MCF 10A (cell line): Measurements from ENCODE around the gene ULK4. TPM values are rescaled to one million over a fixed set of nuclear protein-coding genes. Genes with fewer than 3 reads are reported as not detected.

ENCODE experiments used
- BruUV-seq: library from RNA; stranded (reverse); fragments of 400-500 nt; replicated peaks from 2 replicates; lab custom pipeline; 2021; lab: Mats Ljungman, UMichigan
- CTCF ChIA-PET: fragments of 300-600 bp; sonication (Branson Sonifier 250); formaldehyde crosslinking; extraction: SDS; loops from one replicate; lab custom pipeline; 2021; ENCODE audit warnings: antibody characterized with exemption, inconsistent platforms; lab: Yijun Ruan, JAX
- POLR2A ChIA-PET: fragments of 300-600, 350-650 bp; sonication (Branson Sonifier 250); formaldehyde crosslinking; extraction: SDS; loops from one replicate; lab custom pipeline; 2020; ENCODE audit warnings: antibody characterized with exemption, inconsistent platforms; lab: Yijun Ruan, JAX
- DNase-seq: peaks from one replicate; pipeline ENCODE4 v3.0.0-alpha.2; 2018; ENCODE audit not compliant: unreplicated experiment
- H3K27ac Mint-ChIP-seq: one replicate; pipeline ENCODE4 v1.8.0; 2022; ENCODE audit warnings: mild to moderate bottlenecking, low read depth, mixed read lengths; ENCODE audit not compliant: unreplicated experiment
- H3K27me3 Mint-ChIP-seq: one replicate; pipeline ENCODE4 v1.8.0; 2022; ENCODE audit warnings: mixed read lengths; ENCODE audit not compliant: insufficient read depth, unreplicated experiment
- H3K36me3 Mint-ChIP-seq: one replicate; pipeline ENCODE4 v1.8.0; 2022; ENCODE audit warnings: mild to moderate bottlenecking, moderate library complexity, mixed read lengths; ENCODE audit not compliant: insufficient read depth, unreplicated experiment
- H3K4me1 Mint-ChIP-seq: one replicate; pipeline ENCODE4 v1.8.0; 2022; ENCODE audit warnings: mixed read lengths; ENCODE audit not compliant: insufficient read depth, unreplicated experiment
- H3K4me3 Mint-ChIP-seq: one replicate; pipeline ENCODE4 v1.8.0; 2022; ENCODE audit warnings: mild to moderate bottlenecking, moderate library complexity, mixed read lengths; ENCODE audit not compliant: unreplicated experiment
- H3K9me3 Mint-ChIP-seq: one replicate; pipeline ENCODE4 v1.8.0; 2022; ENCODE audit warnings: mixed read lengths; ENCODE audit not compliant: unreplicated experiment
- intact Hi-C: fragments of 100-400 bp; cut with micrococcal nuclease; formaldehyde crosslinking; loops from 2 replicates; pipeline ENCODE4 v1.14.1; 2022
- total RNA-seq: library from RNA; stranded (reverse); gene quantifications from 2 replicates; pipeline ENCODE4 v1.2.3, GENCODE V29; 2022
- TF ChIP-seq, protein P1 (sequence below): fragments of 200-600 bp; IDR thresholded peaks from one replicate; pipeline ENCODE4 v1.8.0; 2022; ENCODE audit warnings: antibody characterized with exemption, mild to moderate bottlenecking; ENCODE audit not compliant: unreplicated experiment

The ULK4 gene
- total RNA-seq, 1 experiment from 2014 or later: 7.8 TPM

DNA sequence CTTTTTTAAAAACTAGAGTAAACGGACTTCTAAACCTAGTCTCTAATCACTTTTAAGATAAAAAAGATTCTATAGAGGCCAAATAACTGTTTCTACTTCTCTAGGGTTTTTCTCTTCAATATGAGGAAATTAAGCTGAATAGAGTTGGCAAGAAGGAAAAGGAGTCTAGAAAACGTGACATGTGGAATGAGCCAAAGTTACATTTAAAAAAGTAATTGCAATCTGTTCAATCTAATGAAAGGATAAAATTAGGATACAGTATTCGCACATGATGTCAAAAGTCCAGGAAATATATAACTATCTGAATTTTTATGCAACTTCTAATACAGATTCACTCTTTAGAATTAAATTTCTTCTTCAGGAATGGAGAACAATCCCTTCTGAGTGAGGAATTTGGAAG is 300.1 kb downstream of the ULK4 start:
- H3K9me3 Mint-ChIP-seq: no peaks in the 10 kb centered on the region
- POLR2A ChIA-PET: no interaction called here
- no peak for DNase-seq
- TF ChIP-seq, protein P1, sequence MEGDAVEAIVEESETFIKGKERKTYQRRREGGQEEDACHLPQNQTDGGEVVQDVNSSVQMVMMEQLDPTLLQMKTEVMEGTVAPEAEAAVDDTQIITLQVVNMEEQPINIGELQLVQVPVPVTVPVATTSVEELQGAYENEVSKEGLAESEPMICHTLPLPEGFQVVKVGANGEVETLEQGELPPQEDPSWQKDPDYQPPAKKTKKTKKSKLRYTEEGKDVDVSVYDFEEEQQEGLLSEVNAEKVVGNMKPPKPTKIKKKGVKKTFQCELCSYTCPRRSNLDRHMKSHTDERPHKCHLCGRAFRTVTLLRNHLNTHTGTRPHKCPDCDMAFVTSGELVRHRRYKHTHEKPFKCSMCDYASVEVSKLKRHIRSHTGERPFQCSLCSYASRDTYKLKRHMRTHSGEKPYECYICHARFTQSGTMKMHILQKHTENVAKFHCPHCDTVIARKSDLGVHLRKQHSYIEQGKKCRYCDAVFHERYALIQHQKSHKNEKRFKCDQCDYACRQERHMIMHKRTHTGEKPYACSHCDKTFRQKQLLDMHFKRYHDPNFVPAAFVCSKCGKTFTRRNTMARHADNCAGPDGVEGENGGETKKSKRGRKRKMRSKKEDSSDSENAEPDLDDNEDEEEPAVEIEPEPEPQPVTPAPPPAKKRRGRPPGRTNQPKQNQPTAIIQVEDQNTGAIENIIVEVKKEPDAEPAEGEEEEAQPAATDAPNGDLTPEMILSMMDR: no peak
- intact Hi-C loops: no loop called here
- no peak overlapping the region for H3K27ac Mint-ChIP-seq
- CTCF ChIA-PET: no interaction called here
- no peak overlapping the region for H3K4me3 Mint-ChIP-seq
- BruUV-seq: no TSS peak
- H3K36me3 Mint-ChIP-seq: no peaks in the 10 kb centered on the region
- no peaks in the 10 kb centered on the region for H3K27me3 Mint-ChIP-seq
- H3K4me1 Mint-ChIP-seq: no peaks in the 10 kb centered on the region

DNA sequence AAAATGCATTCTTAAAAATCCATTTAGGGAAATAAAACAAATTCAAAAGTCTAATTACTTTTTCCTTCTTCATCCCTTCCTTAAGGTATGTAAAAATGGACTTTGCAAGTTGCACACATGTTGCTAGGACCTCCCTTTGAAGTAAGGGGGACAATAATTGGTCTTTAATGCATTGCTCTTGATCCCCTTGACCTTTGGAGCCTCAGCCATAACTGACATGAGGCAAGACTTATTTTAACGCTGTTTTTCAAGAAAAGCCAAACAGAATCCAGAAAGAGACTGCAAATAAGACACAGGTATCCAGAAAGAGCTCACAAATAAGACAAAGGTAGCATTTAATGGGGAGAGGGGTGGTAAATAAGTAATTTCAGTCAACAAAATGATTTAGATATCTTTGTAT is 301.4 kb downstream of the ULK4 start:
- Mint-ChIP-seq H3K4me3 (no peak overlapping the region), H3K27me3 (no peaks in the 10 kb centered on the region)

DNA sequence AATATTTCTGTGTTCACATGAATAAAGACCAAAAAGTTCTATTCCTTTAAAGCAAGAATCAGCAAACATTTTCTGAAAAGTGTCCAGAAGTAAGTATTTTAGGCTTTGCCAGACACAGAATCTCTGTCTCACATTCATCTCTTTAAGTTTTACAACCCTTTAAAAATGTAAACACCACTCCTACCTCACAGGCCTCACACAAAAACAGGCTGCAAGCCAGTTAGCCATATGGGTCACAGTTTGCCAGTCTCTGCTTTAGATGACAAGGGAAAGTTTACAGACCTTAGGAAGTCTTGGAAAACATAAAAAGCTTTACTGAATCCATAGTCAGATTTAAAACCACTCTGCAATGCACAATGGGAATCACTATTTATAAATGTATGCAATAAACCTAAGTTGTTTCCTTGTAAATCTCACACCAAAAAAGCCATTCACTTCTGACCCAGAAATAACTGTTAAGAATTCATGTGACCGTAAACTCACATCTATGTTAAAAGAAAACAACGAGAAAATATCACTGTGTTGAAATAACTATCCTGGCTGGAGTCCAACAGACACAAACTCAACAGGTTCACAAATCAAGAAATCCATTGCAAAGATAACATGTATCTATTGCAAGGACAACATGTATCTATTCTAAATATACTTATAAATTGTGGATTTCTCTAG is 308.2 kb downstream of the ULK4 start:
- H3K4me1 Mint-ChIP-seq: peaks cover 12% of the 10 kb centered on the region
- H3K27me3 Mint-ChIP-seq: no peaks in the 10 kb centered on the region
- ChIA-PET POLR2A (no interaction called here), CTCF (no interaction called here)
- H3K36me3 Mint-ChIP-seq: no peaks in the 10 kb centered on the region
- DNase-seq: peak; percentile 47
- H3K4me3 Mint-ChIP-seq: no peak overlapping the region
- TF ChIP-seq, protein P1: no peak
- no peaks in the 10 kb centered on the region for H3K9me3 Mint-ChIP-seq
- H3K27ac Mint-ChIP-seq: peak overlapping the region; percentile 2
- intact Hi-C loops: no loop called here
- no TSS peak for BruUV-seq

More for the DNA sequence above, 301.4 kb downstream of the ULK4 start:
- TF ChIP-seq, protein P1: no peak
- Mint-ChIP-seq H3K4me1 (no peaks in the 10 kb centered on the region), H3K9me3 (no peaks in the 10 kb centered on the region), H3K27ac (no peak overlapping the region), H3K36me3 (no peaks in the 10 kb centered on the region)
- CTCF ChIA-PET: no interaction called here
- no peak for DNase-seq
- intact Hi-C loops: no loop called here
- POLR2A ChIA-PET: no interaction called here
- no TSS peak for BruUV-seq

DNA sequence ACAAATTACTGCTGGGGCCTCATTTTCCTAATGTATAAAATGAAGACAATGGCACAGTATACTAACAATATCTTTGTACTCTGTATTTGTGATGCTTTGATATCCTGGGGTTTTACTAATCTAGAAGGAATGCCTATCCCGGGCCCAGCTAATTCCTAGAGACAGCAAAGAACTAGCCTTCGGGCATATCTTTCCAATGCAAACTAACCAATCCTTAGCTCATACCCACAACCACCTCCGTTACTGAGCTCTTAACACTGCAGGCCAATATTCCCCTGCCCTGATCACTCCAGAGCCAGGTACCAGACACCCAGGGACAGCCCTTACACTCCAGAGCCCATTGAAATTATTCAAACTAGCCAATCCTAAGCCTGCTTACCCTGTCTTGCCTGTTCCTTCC is 309.0 kb downstream of the ULK4 start:
- intact Hi-C loops: no loop called here

More for the DNA sequence above, 309.0 kb downstream of the ULK4 start:
- H3K36me3 Mint-ChIP-seq: no peaks in the 10 kb centered on the region
- H3K4me1 Mint-ChIP-seq: peaks cover 12% of the 10 kb centered on the region
- H3K4me3 Mint-ChIP-seq: no peak overlapping the region
- ChIA-PET CTCF (no interaction called here), POLR2A (no interaction called here)
- peak overlapping the region; percentile 2 for H3K27ac Mint-ChIP-seq
- DNase-seq: no peak
- no peaks in the 10 kb centered on the region for H3K27me3 Mint-ChIP-seq
- BruUV-seq: no TSS peak
- H3K9me3 Mint-ChIP-seq: no peaks in the 10 kb centered on the region
- TF ChIP-seq, protein P1: no peak
